HUES64 (cell line): ENCODE results near the gene SPACA5.

Source experiments
- H3K27ac ChIP-seq: 2 replicates; pipeline ENCODE4 v1.7.0; 2013; ENCODE audit warnings: low read depth, low read length, inconsistent platforms
- H3K27me3 ChIP-seq: 2 replicates; pipeline ENCODE4 v1.6.1; 2013; ENCODE audit warnings: mild to moderate bottlenecking, low read length; ENCODE audit not compliant: insufficient read depth
- H3K36me3 ChIP-seq: 2 replicates; pipeline ENCODE4 v1.6.1; 2013; ENCODE audit warnings: mild to moderate bottlenecking, low read length; ENCODE audit not compliant: insufficient read depth
- H3K4me1 ChIP-seq: 2 replicates; pipeline ENCODE4 v1.6.1; 2013; ENCODE audit warnings: mild to moderate bottlenecking, low read length, moderate library complexity; ENCODE audit not compliant: insufficient read depth
- H3K4me3 ChIP-seq: 2 replicates; pipeline ENCODE4 v1.5.1; 2013; ENCODE audit warnings: mild to moderate bottlenecking, low read length, moderate library complexity
- H3K9ac ChIP-seq: 2 replicates; pipeline ENCODE4 v1.6.1; 2013; ENCODE audit warnings: mild to moderate bottlenecking, low read depth, low read length
- H3K9me3 ChIP-seq: 2 replicates; pipeline ENCODE4 v1.6.1; 2013; ENCODE audit warnings: low read depth, low read length; ENCODE audit not compliant: insufficient read depth
- WGBS: fragments of 150-250, 120-280 bp; methylation state at CpG from one replicate; pipeline ENCODE4 v1.1.7; 2013; ENCODE audit warnings: missing lambda C conversion rate; 5-methylcytosine and 5-hydroxymethylcytosine counted together

Gene SPACA5

GRCh38 chrX:48058621-48059295 lies 52.0 kb downstream of the SPACA5 start:
- H3K9ac ChIP-seq: no peak overlapping the region
- WGBS: no CpG with 5 or more reads among the region's 2 CpGs
- no peaks in the 10 kb centered on the region for H3K9me3 ChIP-seq
- no peak overlapping the region for H3K27ac ChIP-seq
- H3K4me3 ChIP-seq: no peak overlapping the region
- H3K4me1 ChIP-seq: no peaks in the 10 kb centered on the region
- H3K36me3 ChIP-seq: peaks cover 4% of the 10 kb centered on the region
- H3K27me3 ChIP-seq: no peaks in the 10 kb centered on the region

- Histone ChIP-seq H3K4me1 (no peaks in the 10 kb centered on the region), H3K9me3 (no peaks in the 10 kb centered on the region), H3K36me3 (peaks cover 7% of the 10 kb centered on the region), H3K4me3 (no peak overlapping the region), H3K9ac (no peak overlapping the region), H3K27ac (no peak overlapping the region), H3K27me3 (no peaks in the 10 kb centered on the region)
- 100% methylated on average over 1 of the region's 1 CpG for WGBS
Observed at GRCh38 chrX:48059296-48059639, 52.5 kb downstream of the SPACA5 start.
